GM18951 (cell line): ENCODE data around the gene TIPARP.

ENCODE experiments used
- POLR2A ChIP-seq: IDR thresholded peaks from 4 replicates; pipeline ENCODE4 v1.6.1; 2011; ENCODE audit warnings: mild to moderate bottlenecking; ENCODE audit not compliant: insufficient read length, insufficient read depth; ENCODE audit errors: extremely low read depth
- in situ Hi-C: fragments of 300-500 bp; cut with MboI; formaldehyde crosslinking; loops from one replicate; pipeline ENCODE4 v1.12.0; 2022; ENCODE audit warnings: low sequenced_read_pairs, mixed read lengths, inconsistent platforms; ENCODE audit not compliant: unreplicated experiment

TIPARP gene

GRCh38 chr3:156670077-156670476, 4.3 kb upstream of the TIPARP start:
- TF ChIP-seq POLR2A, result no peak
- in situ Hi-C loops, result loop anchor here (10.0 to 25.0 kb wide), 2 partner anchors 145 to 508 kb away; no protein-coding TSS in a partner anchor

GRCh38 chr3:156670652-156671051, 3.7 kb upstream of the TIPARP start:
- TF ChIP-seq POLR2A, result no peak
- in situ Hi-C loops, result loop anchor here (10.0 to 25.0 kb wide), 2 partner anchors 144 to 508 kb away; no protein-coding TSS in a partner anchor

- in situ Hi-C loops, result loop anchor here (10.0 to 25.0 kb wide), 2 partner anchors 141 to 511 kb away; no protein-coding TSS in a partner anchor
- TF ChIP-seq POLR2A, result no peak
These were observed 701 bp upstream of the TIPARP start for GRCh38 chr3:156673732-156674045.

GRCh38 chr3:156674911-156675829, 780 bp downstream of the TIPARP start:
- in situ Hi-C loops, result loop anchor here (10.0 to 25.0 kb wide), 2 partner anchors 140 to 513 kb away; no protein-coding TSS in a partner anchor
- no peak for TF ChIP-seq POLR2A

- no peak for TF ChIP-seq POLR2A
- in situ Hi-C loops, result loop anchor here (10.0 kb wide), 1 partner anchor 139 kb away; no protein-coding TSS in a partner anchor
These were observed 1.7 kb downstream of the TIPARP start for GRCh38 chr3:156675830-156676767.

GRCh38 chr3:156676768-156677479, 2.5 kb downstream of the TIPARP start:
- TF ChIP-seq POLR2A, result no peak
- in situ Hi-C loops, result loop anchor here (10.0 kb wide), 1 partner anchor 138 kb away; no protein-coding TSS in a partner anchor

- no peak for TF ChIP-seq POLR2A
- in situ Hi-C loops, result loop anchor here (10.0 kb wide), 1 partner anchor 137 kb away; no protein-coding TSS in a partner anchor
These were observed 3.1 kb downstream of the TIPARP start for GRCh38 chr3:156677536-156677935.

GRCh38 chr3:156678197-156678596, 3.8 kb downstream of the TIPARP start:
- no peak for TF ChIP-seq POLR2A
- in situ Hi-C loops, result loop anchor here (10.0 kb wide), 1 partner anchor 137 kb away; no protein-coding TSS in a partner anchor

- no peak for TF ChIP-seq POLR2A
- in situ Hi-C loops, result loop anchor here (5.0 kb wide), 1 partner anchor 402 kb away; no protein-coding TSS in a partner anchor
These were observed 6.0 kb downstream of the TIPARP start for GRCh38 chr3:156680243-156680914.

GRCh38 chr3:156681002-156681401, 6.6 kb downstream of the TIPARP start:
- no peak for TF ChIP-seq POLR2A
- in situ Hi-C loops, result loop anchor here (5.0 kb wide), 1 partner anchor 401 kb away; no protein-coding TSS in a partner anchor

GRCh38 chr3:156682501-156682900, 8.1 kb downstream of the TIPARP start:
- TF ChIP-seq POLR2A, result no peak
- in situ Hi-C loops, result loop anchor here (5.0 kb wide), 1 partner anchor 400 kb away; no protein-coding TSS in a partner anchor
